ENCODE measurements around the gene UBE2J2.

DNA sequence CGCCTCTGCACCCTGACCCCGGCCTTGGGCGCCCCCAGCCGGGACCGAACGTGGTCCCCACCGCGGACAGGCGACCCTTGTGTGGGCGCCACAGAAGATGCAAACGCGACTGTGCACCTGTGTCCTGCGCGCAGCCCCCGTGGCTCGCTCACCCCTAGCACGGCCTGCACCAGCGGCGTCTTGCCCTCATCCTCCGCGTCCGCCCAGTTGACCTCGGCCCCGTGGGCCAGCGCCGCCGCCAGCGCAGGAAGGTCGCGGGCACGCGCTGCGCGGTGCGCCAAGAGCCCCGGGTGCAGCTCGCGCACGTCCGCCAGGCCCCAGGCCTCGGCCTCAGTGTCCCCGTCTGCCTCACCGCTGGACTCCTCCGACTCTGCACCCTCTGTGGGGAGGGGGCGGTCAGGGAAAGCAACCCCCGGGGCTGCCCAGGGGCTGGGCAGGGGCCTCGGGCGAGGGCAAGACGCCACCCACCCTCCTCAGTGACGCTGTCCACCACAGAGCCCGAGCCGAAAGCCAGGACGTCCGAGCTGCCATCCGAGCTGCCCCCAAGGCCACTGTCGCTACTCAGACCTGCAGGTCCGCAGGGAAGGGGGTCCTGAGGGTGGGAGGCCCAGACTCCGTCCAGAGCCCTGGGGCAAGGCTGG is 20.7 kb upstream of the UBE2J2 start:
- TF ChIP-seq EP300 (IDR thresholded peaks at IDR 0.05) (no peak), POLR2A (IDR thresholded peaks at IDR 0.05) (no peak)
